C4-2B (cell line): ENCODE data around the gene TOP2B.

ENCODE experiments used
- CTCF ChIP-seq: fragments of 450-650 bp; conservative IDR thresholded peaks from 2 replicates; pipeline ENCODE4 v1.5.1; 2017; ENCODE audit warnings: mild to moderate bottlenecking
- ZFX ChIP-seq: fragments of 450-650 bp; IDR thresholded peaks from 2 replicates; pipeline ENCODE4 v1.6.1; 2017

GRCh38 chr3:25593001-25593400, 71.7 kb downstream of the TOP2B start:
- TF ChIP-seq CTCF (no peak), ZFX (no peak)
